ENCODE measurements around the gene CLDN6.
A peak's percentile ranks its signal among the peaks of the same experiment; 100 is the strongest.

CLDN6 gene

DNA sequence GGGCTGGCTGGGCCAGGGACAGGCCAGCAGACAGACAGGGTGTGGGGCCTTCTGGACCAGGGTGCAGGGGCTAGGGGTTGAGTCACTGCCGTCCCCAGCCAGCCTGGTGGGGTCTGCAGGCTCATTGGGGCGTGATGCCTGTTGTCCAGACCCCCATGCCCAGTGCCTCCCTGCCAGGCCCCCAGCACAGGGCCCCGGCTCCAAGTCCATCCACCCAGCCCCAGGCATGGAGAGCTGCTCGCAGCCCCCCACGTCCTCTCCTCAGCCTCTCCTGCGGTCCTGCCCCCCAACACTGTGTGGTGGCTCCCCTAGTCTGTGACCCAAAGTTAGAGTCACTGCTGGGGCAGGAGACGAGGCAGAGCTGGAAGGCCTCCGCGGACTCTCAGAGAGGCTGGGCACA is 30.7 kb downstream of the CLDN6 start:
- Histone ChIP-seq H3K36me3 (no peaks in the 10 kb centered on the region), H3K27ac (no peak overlapping the region), H3K4me3 (ENCODE audit: low read depth in 1 of 2, low read length in 1 of 2) (no peak overlapping the region), H3K27me3 (peaks cover 13% of the 10 kb centered on the region), H3K4me1 (ENCODE audit: control insufficient read depth in 1 of 2, insufficient read depth in 1 of 2, low read depth in 1 of 2, low read length in 1 of 2) (peaks cover 8% of the 10 kb centered on the region in 2 experiments), H3K9me3 (no peaks in the 10 kb centered on the region)
- TF ChIP-seq, protein P1, sequence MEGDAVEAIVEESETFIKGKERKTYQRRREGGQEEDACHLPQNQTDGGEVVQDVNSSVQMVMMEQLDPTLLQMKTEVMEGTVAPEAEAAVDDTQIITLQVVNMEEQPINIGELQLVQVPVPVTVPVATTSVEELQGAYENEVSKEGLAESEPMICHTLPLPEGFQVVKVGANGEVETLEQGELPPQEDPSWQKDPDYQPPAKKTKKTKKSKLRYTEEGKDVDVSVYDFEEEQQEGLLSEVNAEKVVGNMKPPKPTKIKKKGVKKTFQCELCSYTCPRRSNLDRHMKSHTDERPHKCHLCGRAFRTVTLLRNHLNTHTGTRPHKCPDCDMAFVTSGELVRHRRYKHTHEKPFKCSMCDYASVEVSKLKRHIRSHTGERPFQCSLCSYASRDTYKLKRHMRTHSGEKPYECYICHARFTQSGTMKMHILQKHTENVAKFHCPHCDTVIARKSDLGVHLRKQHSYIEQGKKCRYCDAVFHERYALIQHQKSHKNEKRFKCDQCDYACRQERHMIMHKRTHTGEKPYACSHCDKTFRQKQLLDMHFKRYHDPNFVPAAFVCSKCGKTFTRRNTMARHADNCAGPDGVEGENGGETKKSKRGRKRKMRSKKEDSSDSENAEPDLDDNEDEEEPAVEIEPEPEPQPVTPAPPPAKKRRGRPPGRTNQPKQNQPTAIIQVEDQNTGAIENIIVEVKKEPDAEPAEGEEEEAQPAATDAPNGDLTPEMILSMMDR (IDR thresholded peaks at IDR 0.05) = no peak

DNA sequence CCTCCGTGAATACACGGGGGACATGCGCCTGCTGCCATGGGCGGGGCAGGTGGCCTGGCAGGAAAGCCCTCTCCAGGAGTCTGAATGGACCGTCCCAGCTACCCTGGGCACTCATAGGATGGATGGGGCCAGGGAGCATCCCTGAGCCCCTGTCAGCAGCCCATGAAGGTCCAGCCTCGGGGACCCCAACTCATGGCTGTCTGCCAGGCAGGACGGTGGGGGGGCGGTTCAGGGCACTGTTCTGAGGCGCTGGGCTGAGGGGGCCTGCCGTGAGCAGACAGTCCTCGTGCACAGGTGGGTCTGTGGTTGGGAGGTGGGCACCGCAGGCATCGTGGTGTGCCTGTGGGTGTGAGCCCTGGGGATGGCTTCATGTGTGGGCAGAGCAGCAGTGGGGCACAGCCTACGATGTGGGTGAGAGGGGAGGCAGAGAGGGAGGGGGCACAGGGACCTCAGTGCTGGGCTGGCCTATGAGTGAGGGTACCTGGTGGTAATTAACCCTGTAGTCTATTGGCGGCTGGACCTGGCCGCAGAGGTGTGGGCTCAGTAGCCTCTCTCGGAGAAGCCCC is 31.3 kb downstream of the CLDN6 start:
- no peak overlapping the region for H3K4me3 ChIP-seq (ENCODE audit: low read depth in 1 of 2, low read length in 1 of 2)

GRCh38 chr16:2985893-2986355 is 32.1 kb downstream of the CLDN6 start:
- TF ChIP-seq, protein P1 (IDR thresholded peaks at IDR 0.05) = no peak
- Histone ChIP-seq H3K36me3 (no peaks in the 10 kb centered on the region), H3K27ac (no peak overlapping the region), H3K27me3 (peaks cover 13% of the 10 kb centered on the region), H3K4me3 (ENCODE audit: low read depth in 1 of 2, low read length in 1 of 2) (no peak overlapping the region), H3K4me1 (ENCODE audit: control insufficient read depth in 1 of 2, insufficient read depth in 1 of 2, low read depth in 1 of 2, low read length in 1 of 2) (peaks cover 11% of the 10 kb centered on the region in 2 experiments), H3K9me3 (no peaks in the 10 kb centered on the region)

More for the DNA sequence above, 31.3 kb downstream of the CLDN6 start:
- H3K27ac ChIP-seq = no peak overlapping the region
- no peaks in the 10 kb centered on the region for H3K9me3 ChIP-seq
- no peaks in the 10 kb centered on the region for H3K36me3 ChIP-seq
- peaks cover 8% of the 10 kb centered on the region in 2 experiments for H3K4me1 ChIP-seq (ENCODE audit: control insufficient read depth in 1 of 2, insufficient read depth in 1 of 2, low read depth in 1 of 2, low read length in 1 of 2)
- peaks cover 13% of the 10 kb centered on the region for H3K27me3 ChIP-seq
- TF ChIP-seq, protein P1 (IDR thresholded peaks at IDR 0.05) = no peak

DNA sequence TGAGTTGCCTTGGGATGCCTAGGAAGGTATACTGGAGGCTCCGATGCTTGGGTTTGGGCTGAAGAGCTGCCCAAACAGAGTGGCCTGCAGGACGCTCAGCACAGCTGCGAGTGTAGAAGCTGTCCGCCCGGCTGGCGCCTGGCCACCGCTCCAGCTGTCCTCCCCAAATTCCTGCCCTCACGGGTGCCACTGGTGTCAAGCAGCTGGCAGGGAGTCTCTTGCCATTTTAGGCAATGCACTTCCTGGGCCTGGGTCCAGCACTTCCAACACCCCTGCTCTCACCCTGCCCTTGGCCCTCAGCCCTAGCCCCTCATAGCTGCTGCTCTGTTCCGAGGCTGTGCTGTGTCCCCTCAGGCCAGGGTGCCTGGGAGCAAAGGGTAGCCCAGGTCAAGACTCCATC is 32.5 kb downstream of the CLDN6 start:
- no peaks in the 10 kb centered on the region for H3K36me3 ChIP-seq
- no peak overlapping the region for H3K4me3 ChIP-seq (ENCODE audit: low read depth in 1 of 2, low read length in 1 of 2)
- peaks cover 13% of the 10 kb centered on the region for H3K27me3 ChIP-seq
- H3K27ac ChIP-seq = no peak overlapping the region
- TF ChIP-seq, protein P1 (IDR thresholded peaks at IDR 0.05) = no peak
- H3K4me1 ChIP-seq (ENCODE audit: control insufficient read depth in 1 of 2, insufficient read depth in 1 of 2, low read depth in 1 of 2, low read length in 1 of 2) = peaks cover 15 to 16% of the 10 kb centered on the region in 2 experiments
- no peaks in the 10 kb centered on the region for H3K9me3 ChIP-seq

- TF ChIP-seq, protein P1 (IDR thresholded peaks at IDR 0.05) = peak; percentile 99
- no peak overlapping the region for H3K27ac ChIP-seq
- no peaks in the 10 kb centered on the region for H3K9me3 ChIP-seq
- H3K27me3 ChIP-seq = no peaks in the 10 kb centered on the region
- H3K4me1 ChIP-seq (ENCODE audit: control insufficient read depth in 1 of 2, insufficient read depth in 1 of 2, low read depth in 1 of 2, low read length in 1 of 2) = peaks cover 26 to 27% of the 10 kb centered on the region in 2 experiments
- H3K4me3 ChIP-seq (ENCODE audit: low read depth in 1 of 2, low read length in 1 of 2) = peak overlapping the region; percentile 15 to 45
- no peaks in the 10 kb centered on the region for H3K36me3 ChIP-seq
Measured at GRCh38 chr16:2983706-2984136, 34.3 kb downstream of the CLDN6 start.
